HG03520 (cell line): ENCODE measurements around the gene DCST1.
A peak's percentile ranks its signal among the peaks of the same experiment; 100 is the strongest.

Experiments
- ATAC-seq: cut with Tn5 transposase; IDR thresholded peaks from one replicate; pipeline ENCODE4 v1.9.1; 2021; ENCODE audit warnings: mild to moderate bottlenecking, moderate library complexity; ENCODE audit not compliant: unreplicated experiment

The DCST1 gene

GRCh38 chr1:155083865-155084721, 50.5 kb downstream of the DCST1 start:
- ATAC-seq, result no peak

GRCh38 chr1:155084722-155085503, 51.3 kb downstream of the DCST1 start:
- ATAC-seq, result peak; percentile 62

GRCh38 chr1:155085504-155086127, 52.0 kb downstream of the DCST1 start:
- ATAC-seq, result no peak

- ATAC-seq, result no peak
Measured at GRCh38 chr1:155086128-155086741, 52.6 kb downstream of the DCST1 start.

DNA sequence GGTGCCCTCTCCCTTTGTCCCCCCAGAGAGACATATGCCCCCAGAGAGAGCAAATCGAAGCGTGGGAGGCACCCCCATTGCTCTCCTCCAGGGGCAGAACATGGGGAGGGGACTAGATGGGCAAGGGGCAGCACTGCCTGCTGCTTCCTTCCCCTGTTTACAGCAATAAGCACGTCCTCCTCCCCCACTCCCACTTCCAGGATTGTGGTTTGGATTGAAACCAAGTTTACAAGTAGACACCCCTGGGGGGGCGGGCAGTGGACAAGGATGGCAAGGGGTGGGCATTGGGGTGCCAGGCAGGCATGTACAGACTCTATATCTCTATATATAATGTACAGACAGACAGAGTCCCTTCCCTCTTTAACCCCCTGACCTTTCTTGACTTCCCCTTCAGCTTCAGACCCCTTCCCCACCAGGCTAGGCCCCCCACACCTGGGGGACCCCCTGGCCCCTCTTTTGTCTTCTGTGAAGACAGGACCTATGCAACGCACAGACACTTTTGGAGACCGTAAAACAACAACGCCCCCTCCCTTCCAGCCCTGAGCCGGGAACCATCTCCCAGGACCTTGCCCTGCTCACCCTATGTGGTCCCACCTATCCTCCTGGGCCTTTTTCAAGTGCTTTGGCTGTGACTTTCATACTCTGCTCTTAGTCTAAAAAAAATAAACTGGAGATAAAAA, 53.4 kb downstream of the DCST1 start:
- no peak for ATAC-seq

DNA sequence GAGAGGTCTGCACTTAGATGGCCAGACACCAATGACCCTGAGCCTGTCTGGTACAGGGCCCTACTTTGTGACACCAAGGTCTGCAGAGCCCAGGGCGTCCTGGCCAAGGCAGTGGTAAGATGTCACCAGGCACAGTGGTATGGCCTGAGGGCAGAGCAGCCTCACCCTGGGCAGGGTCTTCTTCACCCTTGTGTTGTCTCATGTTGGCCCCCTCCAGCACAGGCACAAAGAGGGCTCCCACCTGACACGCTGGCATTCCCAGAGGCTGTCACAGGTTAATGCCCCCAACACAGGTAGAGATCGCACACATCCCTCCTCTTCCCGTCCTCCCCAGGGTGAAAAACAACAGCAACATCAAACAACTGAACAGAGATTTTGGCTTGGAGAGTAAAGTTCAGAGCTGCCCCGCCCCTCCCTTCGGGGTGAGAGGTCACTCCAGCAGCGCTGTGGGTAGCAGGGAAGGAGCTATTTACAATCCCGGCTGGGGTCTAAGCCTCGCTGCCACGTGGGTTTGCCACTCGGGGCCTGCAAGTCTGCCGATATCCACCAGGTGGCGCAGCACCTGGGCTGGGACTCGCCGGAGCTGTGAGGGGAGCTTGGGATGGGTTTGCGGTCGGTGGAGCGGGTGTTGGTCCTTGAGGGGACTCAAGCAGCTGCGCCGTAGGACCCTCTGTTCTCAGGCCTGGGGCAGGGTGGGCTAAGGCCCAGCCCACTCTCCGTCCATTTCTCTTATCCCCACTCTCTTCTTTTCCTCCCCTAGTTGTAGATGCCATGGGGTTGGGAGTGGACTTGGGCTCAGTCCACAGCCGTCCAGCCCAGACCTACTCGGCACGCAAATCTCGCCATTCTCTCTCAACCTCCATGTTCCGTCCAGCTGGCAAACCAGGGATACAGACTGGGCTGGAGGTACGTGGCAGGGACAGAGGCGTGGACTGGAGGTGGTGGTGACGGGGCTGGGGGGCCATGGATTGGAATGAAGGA, 57.7 kb downstream of the DCST1 start:
- ATAC-seq, result no peak

DNA sequence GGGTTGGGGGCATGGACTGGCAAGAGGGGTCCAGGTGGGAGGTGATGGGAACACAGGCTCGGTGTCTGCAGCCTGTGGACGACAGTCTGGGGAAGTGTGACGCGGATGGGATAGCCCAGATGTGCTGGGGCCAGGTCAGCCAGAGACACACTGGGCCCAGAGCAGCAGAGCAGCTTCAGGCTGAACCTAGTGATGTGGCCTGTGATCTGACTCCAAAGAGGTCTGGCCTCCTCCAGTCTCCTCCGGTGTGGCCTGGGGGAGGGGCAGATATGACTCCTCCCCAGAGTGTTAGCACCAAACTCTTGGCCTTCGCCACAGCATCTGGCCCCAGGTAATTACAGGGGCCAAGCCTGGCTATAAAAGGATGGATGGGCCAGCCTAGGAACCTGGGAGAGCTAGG, 58.5 kb downstream of the DCST1 start:
- ATAC-seq, result no peak

DNA sequence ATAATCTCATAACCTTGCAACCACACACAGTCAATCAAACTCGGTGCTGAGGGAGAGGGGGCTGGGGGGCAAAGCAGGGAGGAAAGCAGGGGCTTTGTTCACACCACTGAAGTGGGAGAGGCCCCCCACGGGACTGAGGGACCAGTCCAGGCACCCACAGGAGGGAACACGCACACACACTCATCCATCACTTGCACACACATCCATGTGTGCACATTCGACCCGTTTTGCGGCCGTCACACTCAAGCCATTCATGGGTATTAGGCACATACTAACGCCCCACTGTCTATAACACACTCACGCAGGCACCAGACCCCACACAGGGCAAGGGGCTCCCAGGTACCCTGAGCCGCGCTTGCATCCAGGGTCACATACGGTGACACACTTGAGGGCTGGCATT, 59.0 kb downstream of the DCST1 start:
- no peak for ATAC-seq

DNA sequence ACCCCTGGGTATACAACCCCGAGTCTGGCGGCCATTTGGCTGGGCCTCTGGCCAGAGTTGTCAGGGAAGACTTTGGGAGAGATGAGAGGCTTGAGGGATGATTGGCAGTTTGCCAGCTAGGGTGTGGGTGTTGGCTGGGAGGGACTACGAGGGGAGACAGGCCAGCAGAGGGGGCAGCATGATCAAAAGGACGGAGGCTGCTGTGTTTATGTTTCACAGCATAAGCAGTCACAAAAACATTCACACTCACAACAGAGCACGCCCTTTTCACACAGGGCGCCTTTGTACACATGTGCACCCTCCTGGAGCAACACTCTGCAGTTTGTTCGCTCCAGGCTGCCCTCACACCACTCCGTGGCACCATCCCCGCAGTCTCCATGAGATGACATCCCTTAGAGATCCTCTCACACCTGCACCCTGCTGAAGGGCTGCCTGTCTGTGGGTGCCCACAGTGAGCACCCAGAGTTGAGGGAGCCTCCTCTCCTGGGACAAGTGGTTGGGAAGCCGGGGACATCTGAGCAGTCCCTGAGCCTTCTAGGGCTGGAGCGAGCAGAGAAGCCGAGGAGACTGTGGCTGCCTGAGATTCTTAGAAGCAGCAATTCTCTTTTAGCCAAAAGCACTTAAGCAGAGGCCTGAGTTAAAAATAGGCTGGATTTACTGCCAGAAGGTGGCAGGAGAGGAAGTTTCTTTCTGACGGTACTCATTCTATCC, 60.4 kb downstream of the DCST1 start:
- no peak for ATAC-seq

GRCh38 chr1:155094622-155094948, 61.0 kb downstream of the DCST1 start:
- no peak for ATAC-seq

DNA sequence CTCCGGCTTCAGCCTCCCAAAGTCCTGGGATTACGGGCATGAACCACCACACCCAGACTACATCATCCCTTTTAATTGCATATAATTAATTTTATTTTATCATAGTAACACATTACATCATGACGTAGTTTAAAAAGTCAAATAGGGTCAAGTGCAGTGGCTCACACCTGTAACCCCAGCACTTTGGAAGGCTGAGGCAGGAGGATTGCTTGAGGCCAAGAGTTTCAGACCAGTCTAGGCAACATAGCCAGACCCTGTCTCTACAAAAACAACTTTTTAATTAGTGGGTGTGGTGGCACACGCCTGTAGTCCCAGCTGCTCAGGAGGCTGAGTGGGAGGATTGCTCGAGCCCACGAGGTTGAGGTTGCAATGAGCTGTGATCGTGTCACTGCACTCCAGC, 65.7 kb downstream of the DCST1 start:
- ATAC-seq, result no peak
